ENCODE measurements around the gene HS6ST3. TPM values are rescaled to one million over a fixed set of nuclear protein-coding genes. Genes with fewer than 3 reads are reported as not detected.

HS6ST3 gene
- total RNA-seq, 1 experiment from 2014 or later, result 0.11 TPM

DNA sequence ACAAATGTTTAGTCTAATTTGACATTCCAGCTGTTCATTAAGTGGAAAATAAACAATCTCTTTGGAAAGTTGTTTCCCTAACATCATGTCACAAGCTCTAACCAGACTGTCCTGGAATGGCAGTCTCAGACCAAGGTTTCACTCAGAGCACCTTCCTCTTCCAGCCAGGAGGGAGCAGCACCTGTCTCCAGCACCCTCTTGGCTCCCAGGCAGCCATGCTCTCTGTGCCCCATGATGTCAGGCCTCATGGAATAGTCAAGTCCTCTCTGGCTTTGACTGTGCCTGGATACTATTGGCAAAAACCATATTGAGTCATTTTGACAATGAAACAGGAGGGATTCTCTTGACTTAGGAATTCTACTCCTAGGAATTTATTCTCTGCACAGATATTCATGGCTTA, 733.0 kb downstream of the HS6ST3 start:
- Histone ChIP-seq H2AFZ (ENCODE audit: low read length) (no peak overlapping the region), H3F3A (ENCODE audit: low read length, unreplicated experiment) (no peaks in the 10 kb centered on the region), H3K9me2 (replicated peaks; ENCODE audit: low read length) (no peaks in the 10 kb centered on the region), H3K4me1 (ENCODE audit: insufficient read depth, low read length) (no peaks in the 10 kb centered on the region), H3K27ac (ENCODE audit: low read length) (no peak overlapping the region), H3K9ac (ENCODE audit: low read length) (no peak overlapping the region), H3K4me3 (ENCODE audit: low read length) (no peak overlapping the region), H3K9me3 (ENCODE audit: low read length) (no peaks in the 10 kb centered on the region), H3K27me3 (ENCODE audit: low read length) (no peaks in the 10 kb centered on the region), H3K36me3 (ENCODE audit: low read depth, low read length) (no peaks in the 10 kb centered on the region), H4K20me1 (ENCODE audit: low read length) (no peaks in the 10 kb centered on the region), H3K4me2 (ENCODE audit: low read length) (no peak overlapping the region), H3K79me2 (ENCODE audit: low read length) (no peaks in the 10 kb centered on the region)
- intact Hi-C loops (cut with micrococcal nuclease), result loop anchor here (2.0 kb wide), 1 partner anchor 136 kb away; no protein-coding TSS in a partner anchor
- POLR2A ChIA-PET (ENCODE audit: unreplicated experiment), result no interaction called here
- BruUV-seq (replicated peaks), result no TSS peak
- CTCF ChIA-PET, result interaction anchor here (0.6 kb wide), 1 partner anchor 144 kb away, joined by 3 read pairs; no protein-coding TSS in a partner anchor
- ATAC-seq (peak; percentile 62), DNase-seq (peak; percentile 39)
- TF ChIP-seq EZH2 (IDR thresholded peaks at IDR 0.05; ENCODE audit: low read length, unreplicated experiment), result no peak
- no peak for TF ChIP-seq EZH2phosphoT487 (IDR thresholded peaks at IDR 0.05; ENCODE audit: borderline replicate concordance, low read length)
- TF ChIP-seq, protein P1, sequence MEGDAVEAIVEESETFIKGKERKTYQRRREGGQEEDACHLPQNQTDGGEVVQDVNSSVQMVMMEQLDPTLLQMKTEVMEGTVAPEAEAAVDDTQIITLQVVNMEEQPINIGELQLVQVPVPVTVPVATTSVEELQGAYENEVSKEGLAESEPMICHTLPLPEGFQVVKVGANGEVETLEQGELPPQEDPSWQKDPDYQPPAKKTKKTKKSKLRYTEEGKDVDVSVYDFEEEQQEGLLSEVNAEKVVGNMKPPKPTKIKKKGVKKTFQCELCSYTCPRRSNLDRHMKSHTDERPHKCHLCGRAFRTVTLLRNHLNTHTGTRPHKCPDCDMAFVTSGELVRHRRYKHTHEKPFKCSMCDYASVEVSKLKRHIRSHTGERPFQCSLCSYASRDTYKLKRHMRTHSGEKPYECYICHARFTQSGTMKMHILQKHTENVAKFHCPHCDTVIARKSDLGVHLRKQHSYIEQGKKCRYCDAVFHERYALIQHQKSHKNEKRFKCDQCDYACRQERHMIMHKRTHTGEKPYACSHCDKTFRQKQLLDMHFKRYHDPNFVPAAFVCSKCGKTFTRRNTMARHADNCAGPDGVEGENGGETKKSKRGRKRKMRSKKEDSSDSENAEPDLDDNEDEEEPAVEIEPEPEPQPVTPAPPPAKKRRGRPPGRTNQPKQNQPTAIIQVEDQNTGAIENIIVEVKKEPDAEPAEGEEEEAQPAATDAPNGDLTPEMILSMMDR (conservative IDR thresholded peaks at IDR 0.05; ENCODE audit: low read depth, low read length), result peak; percentile 51

DNA sequence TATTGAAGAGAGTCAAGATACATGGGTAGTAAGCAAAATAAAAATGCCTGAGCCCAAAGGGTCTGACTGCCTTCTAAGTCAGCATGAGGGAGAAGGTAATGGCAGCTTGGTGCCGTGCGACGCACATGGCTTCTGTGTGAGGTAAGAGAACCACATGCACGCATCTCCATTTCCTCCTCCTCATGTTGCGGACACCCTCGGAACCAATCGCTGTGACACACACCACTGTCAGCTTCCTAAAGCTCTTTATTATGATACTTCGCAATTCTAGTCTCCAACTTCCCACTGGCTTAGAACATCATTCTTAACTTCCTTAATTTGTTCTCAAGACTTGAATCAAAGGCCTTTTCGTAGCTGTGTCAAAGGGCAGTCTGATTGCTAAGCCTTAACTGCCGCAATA, 734.2 kb downstream of the HS6ST3 start:
- no peaks in the 10 kb centered on the region for H3K4me1 ChIP-seq (ENCODE audit: insufficient read depth, low read length)

DNA sequence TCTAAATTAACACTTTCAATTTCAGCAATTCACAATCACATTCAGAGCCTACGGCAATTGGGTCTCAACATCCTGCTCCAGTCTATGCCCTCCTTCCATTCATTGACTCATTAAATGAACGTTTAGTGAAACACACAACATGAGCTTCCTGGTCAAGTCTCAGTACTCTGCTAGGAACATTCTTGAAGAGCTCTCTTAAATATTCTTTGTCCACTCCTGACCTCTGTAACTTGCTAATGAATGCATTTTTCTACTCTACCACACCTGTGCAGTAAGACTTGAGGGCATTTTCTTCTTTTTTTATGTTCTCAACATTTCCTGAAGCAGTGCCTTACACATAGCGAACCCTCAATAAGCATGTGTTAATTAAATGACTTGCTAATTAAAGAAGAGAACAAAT, 735.7 kb downstream of the HS6ST3 start:
- H3K4me3 ChIP-seq (ENCODE audit: low read length), result no peak overlapping the region
- H2AFZ ChIP-seq (ENCODE audit: low read length), result no peak overlapping the region
- intact Hi-C loops (cut with micrococcal nuclease), result no loop called here
- no peaks in the 10 kb centered on the region for H4K20me1 ChIP-seq (ENCODE audit: low read length)
- H3K27me3 ChIP-seq (ENCODE audit: low read length), result no peaks in the 10 kb centered on the region
- CTCF ChIA-PET, result no interaction called here
- BruUV-seq (replicated peaks), result no TSS peak
- H3K36me3 ChIP-seq (ENCODE audit: low read depth, low read length), result no peaks in the 10 kb centered on the region
- no peaks in the 10 kb centered on the region for H3K79me2 ChIP-seq (ENCODE audit: low read length)
- no peak overlapping the region for H3K27ac ChIP-seq (ENCODE audit: low read length)
- H3K9ac ChIP-seq (ENCODE audit: low read length), result no peak overlapping the region
- no peak for DNase-seq
- TF ChIP-seq EZH2phosphoT487 (IDR thresholded peaks at IDR 0.05; ENCODE audit: borderline replicate concordance, low read length) (no peak), EZH2 (IDR thresholded peaks at IDR 0.05; ENCODE audit: low read length, unreplicated experiment) (no peak)
- TF ChIP-seq, protein P1 (conservative IDR thresholded peaks at IDR 0.05; ENCODE audit: low read depth, low read length), result no peak
- no peaks in the 10 kb centered on the region for H3K9me3 ChIP-seq (ENCODE audit: low read length)
- no peaks in the 10 kb centered on the region for H3K4me1 ChIP-seq (ENCODE audit: insufficient read depth, low read length)
- POLR2A ChIA-PET (ENCODE audit: unreplicated experiment), result no interaction called here
- no peaks in the 10 kb centered on the region for H3K9me2 ChIP-seq (replicated peaks; ENCODE audit: low read length)
- no peak overlapping the region for H3K4me2 ChIP-seq (ENCODE audit: low read length)
- H3F3A ChIP-seq (ENCODE audit: low read length, unreplicated experiment), result no peaks in the 10 kb centered on the region
- ATAC-seq, result no peak

More for the DNA sequence above, 734.2 kb downstream of the HS6ST3 start:
- DNase-seq (no peak), ATAC-seq (no peak)
- Histone ChIP-seq H3K27me3 (ENCODE audit: low read length) (no peaks in the 10 kb centered on the region), H4K20me1 (ENCODE audit: low read length) (no peaks in the 10 kb centered on the region), H3K9me2 (replicated peaks; ENCODE audit: low read length) (no peaks in the 10 kb centered on the region), H3F3A (ENCODE audit: low read length, unreplicated experiment) (no peaks in the 10 kb centered on the region), H3K27ac (ENCODE audit: low read length) (no peak overlapping the region), H3K4me3 (ENCODE audit: low read length) (no peak overlapping the region), H3K79me2 (ENCODE audit: low read length) (no peaks in the 10 kb centered on the region), H3K9me3 (ENCODE audit: low read length) (no peaks in the 10 kb centered on the region), H2AFZ (ENCODE audit: low read length) (no peak overlapping the region), H3K36me3 (ENCODE audit: low read depth, low read length) (no peaks in the 10 kb centered on the region), H3K4me2 (ENCODE audit: low read length) (no peak overlapping the region), H3K9ac (ENCODE audit: low read length) (no peak overlapping the region)
- CTCF ChIA-PET, result no interaction called here
- POLR2A ChIA-PET (ENCODE audit: unreplicated experiment), result no interaction called here
- TF ChIP-seq, protein P1 (conservative IDR thresholded peaks at IDR 0.05; ENCODE audit: low read depth, low read length), result no peak
- TF ChIP-seq EZH2 (IDR thresholded peaks at IDR 0.05; ENCODE audit: low read length, unreplicated experiment), result no peak
- no peak for TF ChIP-seq EZH2phosphoT487 (IDR thresholded peaks at IDR 0.05; ENCODE audit: borderline replicate concordance, low read length)
- BruUV-seq (replicated peaks), result no TSS peak
- intact Hi-C loops (cut with micrococcal nuclease), result no loop called here

All from PC-3 (cell line).